ENCODE results near the gene GORAB.

The GORAB gene

GRCh38 chr1:170562646-170563338, 30.8 kb downstream of the GORAB start:
- Histone ChIP-seq H3K4me1 (ENCODE audit: control insufficient read depth, insufficient read depth, low read length) (no peaks in the 10 kb centered on the region), H3K9me3 (ENCODE audit: control insufficient read depth in 2 of 2, low read length in 2 of 2) (peaks cover 0 to 3% of the 10 kb centered on the region in 2 donors), H3K4me3 (ENCODE audit: low read length in 2 of 2) (peak overlapping the region in 1 of 2 donors; percentile 30), H3K27me3 (ENCODE audit: control insufficient read depth in 1 of 2, insufficient read depth in 2 of 2, low read length in 2 of 2) (no peaks in the 10 kb centered on the region), H3K27ac (ENCODE audit: low read length) (no peak overlapping the region), H3K9ac (ENCODE audit: low read length in 2 of 2) (no peak overlapping the region), H3K36me3 (ENCODE audit: control insufficient read depth in 2 of 2, insufficient read depth in 2 of 2, low read length in 2 of 2) (no peaks in the 10 kb centered on the region)

- Histone ChIP-seq H3K4me3 (ENCODE audit: low read length in 2 of 2) (no peak overlapping the region), H3K4me1 (ENCODE audit: control insufficient read depth, insufficient read depth, low read length) (no peaks in the 10 kb centered on the region), H3K36me3 (ENCODE audit: control insufficient read depth in 2 of 2, insufficient read depth in 2 of 2, low read length in 2 of 2) (no peaks in the 10 kb centered on the region), H3K27ac (ENCODE audit: low read length) (no peak overlapping the region), H3K9ac (ENCODE audit: low read length in 2 of 2) (no peak overlapping the region), H3K27me3 (ENCODE audit: control insufficient read depth in 1 of 2, insufficient read depth in 2 of 2, low read length in 2 of 2) (no peaks in the 10 kb centered on the region), H3K9me3 (ENCODE audit: control insufficient read depth in 2 of 2, low read length in 2 of 2) (no peaks in the 10 kb centered on the region)
These were observed 35.2 kb downstream of the GORAB start for GRCh38 chr1:170567214-170567613.

GRCh38 chr1:170568197-170568596, 36.2 kb downstream of the GORAB start:
- Histone ChIP-seq H3K9me3 (ENCODE audit: control insufficient read depth in 2 of 2, low read length in 2 of 2) (no peaks in the 10 kb centered on the region), H3K27me3 (ENCODE audit: control insufficient read depth in 1 of 2, insufficient read depth in 2 of 2, low read length in 2 of 2) (no peaks in the 10 kb centered on the region), H3K27ac (ENCODE audit: low read length) (no peak overlapping the region), H3K9ac (ENCODE audit: low read length in 2 of 2) (no peak overlapping the region), H3K4me3 (ENCODE audit: low read length in 2 of 2) (no peak overlapping the region), H3K4me1 (ENCODE audit: control insufficient read depth, insufficient read depth, low read length) (no peaks in the 10 kb centered on the region), H3K36me3 (ENCODE audit: control insufficient read depth in 2 of 2, insufficient read depth in 2 of 2, low read length in 2 of 2) (no peaks in the 10 kb centered on the region)

GRCh38 chr1:170576980-170577379, 45.0 kb downstream of the GORAB start:
- Histone ChIP-seq H3K27ac (ENCODE audit: low read length) (no peak overlapping the region), H3K4me1 (ENCODE audit: control insufficient read depth, insufficient read depth, low read length) (no peaks in the 10 kb centered on the region), H3K27me3 (ENCODE audit: control insufficient read depth in 1 of 2, insufficient read depth in 2 of 2, low read length in 2 of 2) (no peaks in the 10 kb centered on the region), H3K4me3 (ENCODE audit: low read length in 2 of 2) (no peak overlapping the region), H3K36me3 (ENCODE audit: control insufficient read depth in 2 of 2, insufficient read depth in 2 of 2, low read length in 2 of 2) (no peaks in the 10 kb centered on the region), H3K9ac (ENCODE audit: low read length in 2 of 2) (no peak overlapping the region), H3K9me3 (ENCODE audit: control insufficient read depth in 2 of 2, low read length in 2 of 2) (no peaks in the 10 kb centered on the region)

GRCh38 chr1:170578359-170578758, 46.4 kb downstream of the GORAB start:
- no peaks in the 10 kb centered on the region for H3K9me3 ChIP-seq (ENCODE audit: control insufficient read depth in 2 of 2, low read length in 2 of 2)
- no peak overlapping the region for H3K9ac ChIP-seq (ENCODE audit: low read length in 2 of 2)
- H3K27ac ChIP-seq (ENCODE audit: low read length): no peak overlapping the region
- H3K4me3 ChIP-seq (ENCODE audit: low read length in 2 of 2): no peak overlapping the region
- H3K27me3 ChIP-seq (ENCODE audit: control insufficient read depth in 1 of 2, insufficient read depth in 2 of 2, low read length in 2 of 2): no peaks in the 10 kb centered on the region
- H3K36me3 ChIP-seq (ENCODE audit: control insufficient read depth in 2 of 2, insufficient read depth in 2 of 2, low read length in 2 of 2): no peaks in the 10 kb centered on the region
- H3K4me1 ChIP-seq (ENCODE audit: control insufficient read depth, insufficient read depth, low read length): no peaks in the 10 kb centered on the region

DNA sequence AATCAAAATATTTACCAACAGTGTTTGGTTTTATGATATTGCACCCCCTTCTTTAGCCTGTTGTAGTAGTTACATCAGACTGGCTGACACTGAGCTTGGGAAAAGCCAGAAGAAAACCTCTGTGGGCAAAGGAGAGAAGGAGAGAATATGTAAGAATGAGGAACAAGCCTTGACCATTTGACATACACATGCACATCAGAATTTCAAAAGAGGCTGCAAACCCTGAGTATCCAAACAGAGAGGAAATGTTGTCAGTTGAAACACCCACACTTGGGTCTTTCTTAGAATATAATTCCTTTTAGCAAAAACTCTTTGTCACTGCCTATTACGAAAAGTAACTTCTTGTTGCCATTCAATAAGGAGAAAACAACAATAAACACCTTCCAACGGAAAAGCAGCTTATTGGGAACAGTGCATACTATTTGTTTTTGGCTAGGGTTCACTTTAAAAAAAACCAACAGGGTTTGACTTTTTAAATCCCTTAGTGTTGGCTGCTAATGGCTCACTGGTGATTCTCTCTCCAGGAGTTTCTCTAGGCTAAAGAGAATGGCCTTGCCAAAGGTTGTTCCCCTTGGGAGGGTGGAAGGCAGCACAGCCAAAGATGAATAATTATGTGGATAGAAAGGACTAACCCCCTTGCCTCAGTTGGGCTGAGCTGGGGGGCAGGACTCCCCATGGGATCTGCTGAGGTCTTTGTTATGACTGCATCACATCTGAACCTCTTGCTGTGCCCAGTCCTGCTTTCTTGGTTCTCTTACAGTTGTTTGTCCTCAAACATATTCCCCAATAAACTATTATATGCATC, 48.9 kb downstream of the GORAB start:
- no peaks in the 10 kb centered on the region for H3K9me3 ChIP-seq (ENCODE audit: control insufficient read depth in 2 of 2, low read length in 2 of 2)
- no peak overlapping the region for H3K4me3 ChIP-seq (ENCODE audit: low read length in 2 of 2)
- H3K9ac ChIP-seq (ENCODE audit: low read length in 2 of 2): no peak overlapping the region
- no peak overlapping the region for H3K27ac ChIP-seq (ENCODE audit: low read length)
- no peaks in the 10 kb centered on the region for H3K27me3 ChIP-seq (ENCODE audit: control insufficient read depth in 1 of 2, insufficient read depth in 2 of 2, low read length in 2 of 2)
- H3K36me3 ChIP-seq (ENCODE audit: control insufficient read depth in 2 of 2, insufficient read depth in 2 of 2, low read length in 2 of 2): no peaks in the 10 kb centered on the region
- no peaks in the 10 kb centered on the region for H3K4me1 ChIP-seq (ENCODE audit: control insufficient read depth, insufficient read depth, low read length)

- H3K36me3 ChIP-seq (ENCODE audit: control insufficient read depth in 2 of 2, insufficient read depth in 2 of 2, low read length in 2 of 2): no peaks in the 10 kb centered on the region
- no peaks in the 10 kb centered on the region for H3K4me1 ChIP-seq (ENCODE audit: control insufficient read depth, insufficient read depth, low read length)
- no peak overlapping the region for H3K9ac ChIP-seq (ENCODE audit: low read length in 2 of 2)
- no peaks in the 10 kb centered on the region for H3K27me3 ChIP-seq (ENCODE audit: control insufficient read depth in 1 of 2, insufficient read depth in 2 of 2, low read length in 2 of 2)
- H3K4me3 ChIP-seq (ENCODE audit: low read length in 2 of 2): no peak overlapping the region
- H3K27ac ChIP-seq (ENCODE audit: low read length): no peak overlapping the region
- no peaks in the 10 kb centered on the region for H3K9me3 ChIP-seq (ENCODE audit: control insufficient read depth in 2 of 2, low read length in 2 of 2)
These were observed 51.2 kb downstream of the GORAB start for GRCh38 chr1:170583186-170583585.

DNA sequence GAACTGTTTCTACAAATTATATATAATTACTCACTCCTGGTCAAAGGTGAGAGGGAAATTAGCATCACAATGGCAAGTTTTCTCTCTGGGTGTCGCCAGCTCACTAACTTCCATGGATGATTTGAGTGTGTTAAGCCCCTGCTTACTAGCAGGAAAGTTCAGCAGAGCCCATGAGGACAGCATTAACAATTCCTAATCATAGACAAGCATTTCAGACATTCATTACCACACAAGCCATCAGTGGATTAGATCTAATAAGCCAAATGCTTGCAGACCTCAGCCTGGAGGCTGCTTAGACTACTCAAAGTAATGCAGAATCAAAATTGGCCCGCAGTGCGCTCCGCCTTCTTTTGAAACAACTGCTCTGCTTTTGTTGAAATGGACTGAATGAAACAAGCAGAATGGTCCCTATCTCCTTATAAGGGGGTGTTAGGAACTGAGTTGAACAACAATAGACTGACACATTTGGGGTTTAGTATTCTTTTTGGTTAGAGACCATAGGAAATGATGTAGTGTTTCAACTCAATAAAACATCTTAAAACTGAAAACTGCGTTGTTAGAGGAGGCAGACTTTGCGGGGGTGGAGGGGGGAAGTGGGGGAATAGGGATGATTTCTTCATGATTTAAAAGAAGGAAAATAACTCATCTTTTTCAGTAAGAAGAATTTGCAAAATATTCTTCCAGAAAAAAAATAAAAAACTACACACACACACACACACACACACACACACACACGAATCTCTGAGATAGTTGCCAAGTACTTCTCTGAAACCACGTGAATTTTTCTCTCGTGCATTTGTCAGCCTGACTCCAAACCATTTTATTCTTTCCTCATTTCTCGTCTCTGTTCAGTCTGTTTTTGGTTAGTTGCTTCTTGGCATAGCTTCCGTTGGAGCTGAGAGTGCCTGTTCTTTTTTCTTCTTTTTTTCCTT, 54.6 kb downstream of the GORAB start:
- Histone ChIP-seq H3K9me3 (ENCODE audit: control insufficient read depth in 2 of 2, low read length in 2 of 2) (no peaks in the 10 kb centered on the region), H3K4me1 (ENCODE audit: control insufficient read depth, insufficient read depth, low read length) (no peaks in the 10 kb centered on the region), H3K9ac (ENCODE audit: low read length in 2 of 2) (no peak overlapping the region), H3K27me3 (ENCODE audit: control insufficient read depth in 1 of 2, insufficient read depth in 2 of 2, low read length in 2 of 2) (no peaks in the 10 kb centered on the region), H3K4me3 (ENCODE audit: low read length in 2 of 2) (peak overlapping the region in 1 of 2 donors; percentile 23), H3K36me3 (ENCODE audit: control insufficient read depth in 2 of 2, insufficient read depth in 2 of 2, low read length in 2 of 2) (no peaks in the 10 kb centered on the region), H3K27ac (ENCODE audit: low read length) (no peak overlapping the region)

DNA sequence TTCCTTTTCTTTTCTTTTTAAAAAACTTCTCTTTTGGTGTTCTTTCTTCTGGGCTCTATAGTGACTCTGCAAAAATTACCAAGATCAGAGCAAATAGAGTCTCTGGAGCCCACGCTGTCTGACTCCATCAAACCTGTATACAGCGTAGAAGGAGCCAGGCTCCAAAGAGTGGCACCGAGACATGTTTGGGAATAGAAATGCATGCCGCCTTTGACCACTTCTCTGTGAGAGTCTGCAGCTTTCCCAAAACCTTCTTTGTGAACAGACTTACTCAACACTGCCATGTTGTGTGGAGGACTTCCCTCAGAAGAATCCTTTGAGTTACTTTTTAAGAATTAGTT, 55.3 kb downstream of the GORAB start:
- no peak overlapping the region for H3K27ac ChIP-seq (ENCODE audit: low read length)
- H3K36me3 ChIP-seq (ENCODE audit: control insufficient read depth in 2 of 2, insufficient read depth in 2 of 2, low read length in 2 of 2): no peaks in the 10 kb centered on the region
- H3K4me3 ChIP-seq (ENCODE audit: low read length in 2 of 2): no peak overlapping the region
- H3K27me3 ChIP-seq (ENCODE audit: control insufficient read depth in 1 of 2, insufficient read depth in 2 of 2, low read length in 2 of 2): no peaks in the 10 kb centered on the region
- no peak overlapping the region for H3K9ac ChIP-seq (ENCODE audit: low read length in 2 of 2)
- no peaks in the 10 kb centered on the region for H3K9me3 ChIP-seq (ENCODE audit: control insufficient read depth in 2 of 2, low read length in 2 of 2)
- H3K4me1 ChIP-seq (ENCODE audit: control insufficient read depth, insufficient read depth, low read length): no peaks in the 10 kb centered on the region

DNA sequence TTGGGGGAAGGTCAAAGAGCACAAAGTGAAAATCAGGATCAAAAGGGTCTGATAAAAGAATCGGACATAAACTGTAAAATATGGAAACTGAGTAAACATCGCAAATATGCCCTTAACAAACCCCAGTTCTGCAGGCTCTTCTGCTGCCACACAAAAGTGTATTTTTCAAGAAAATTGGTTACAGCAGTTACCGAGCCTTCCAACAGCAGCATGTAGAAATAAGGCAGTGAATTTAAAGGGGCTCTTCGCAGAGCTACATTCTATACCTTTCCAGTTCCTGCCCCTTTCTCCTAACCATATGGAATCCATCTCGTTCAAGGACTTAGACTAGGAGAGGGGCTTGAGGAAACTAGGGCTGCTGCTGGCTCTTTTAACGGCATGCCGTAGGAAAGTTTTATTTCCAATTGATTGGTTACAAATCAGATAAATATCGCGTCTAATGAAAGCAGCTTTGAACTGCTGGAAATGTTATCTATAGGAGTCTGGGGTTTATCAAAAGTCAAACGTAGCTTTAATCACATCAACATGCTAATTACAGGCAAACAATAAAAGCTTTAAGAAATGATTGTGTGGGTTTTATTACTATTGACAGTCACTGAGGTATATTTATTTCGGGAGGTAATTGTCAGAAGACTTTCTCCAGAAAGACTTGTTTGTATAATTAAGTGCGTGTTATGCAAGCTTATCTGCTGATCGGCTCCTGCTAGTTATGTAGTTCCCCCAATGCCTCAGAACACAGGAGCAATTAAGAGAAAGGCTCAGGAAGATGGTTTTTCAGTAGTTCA, 59.1 kb downstream of the GORAB start:
- H3K36me3 ChIP-seq (ENCODE audit: control insufficient read depth in 2 of 2, insufficient read depth in 2 of 2, low read length in 2 of 2): no peaks in the 10 kb centered on the region
- H3K4me1 ChIP-seq (ENCODE audit: control insufficient read depth, insufficient read depth, low read length): no peaks in the 10 kb centered on the region
- H3K9me3 ChIP-seq (ENCODE audit: control insufficient read depth in 2 of 2, low read length in 2 of 2): peaks cover 0 to 2% of the 10 kb centered on the region in 2 donors
- no peak overlapping the region for H3K27ac ChIP-seq (ENCODE audit: low read length)
- H3K4me3 ChIP-seq (ENCODE audit: low read length in 2 of 2): no peak overlapping the region
- H3K9ac ChIP-seq (ENCODE audit: low read length in 2 of 2): no peak overlapping the region
- no peaks in the 10 kb centered on the region for H3K27me3 ChIP-seq (ENCODE audit: control insufficient read depth in 1 of 2, insufficient read depth in 2 of 2, low read length in 2 of 2)

Data from stomach smooth muscle (tissue), 2 donors.